ENCODE measurements around the gene CNDP2.

CNDP2 gene

GRCh38 chr18:74472312-74472711 is 23.9 kb upstream of the CNDP2 start:
- TF ChIP-seq ZFX (IDR thresholded peaks at IDR 0.05; ENCODE audit: borderline replicate concordance) (no peak), CTCF (IDR thresholded peaks at IDR 0.05) (no peak)
- H3K27ac ChIP-seq = no peak overlapping the region

DNA sequence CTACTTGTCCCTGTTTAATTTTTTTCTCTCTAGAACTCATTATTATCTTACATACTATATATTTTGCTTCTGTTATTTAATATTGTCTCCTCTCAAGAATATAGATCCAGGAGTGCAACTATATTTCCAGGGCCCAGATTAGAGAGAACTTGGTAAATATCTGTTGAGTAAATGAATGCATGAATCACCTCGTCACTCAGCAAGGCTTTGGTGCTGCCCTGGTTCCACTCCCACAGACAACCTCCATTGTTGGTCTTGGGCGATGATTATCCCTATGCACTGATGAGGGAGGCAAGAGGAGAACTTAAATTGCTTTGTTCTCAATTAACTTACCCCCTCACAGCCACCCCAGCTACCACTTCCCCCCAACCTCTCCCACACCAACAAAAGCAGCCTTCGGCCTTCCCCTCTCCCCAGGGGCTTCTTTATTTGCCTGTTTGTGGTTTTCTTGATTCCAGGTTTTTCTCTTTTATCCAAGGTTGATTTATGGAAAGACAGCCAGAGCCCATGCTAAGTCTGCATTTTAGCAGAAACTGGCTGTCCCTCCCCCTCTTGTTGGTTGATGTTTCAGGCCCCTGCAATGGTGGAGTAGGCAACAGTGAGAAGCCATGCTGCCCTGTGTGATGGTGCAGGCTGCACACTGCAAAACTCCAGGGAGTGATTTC is 22.1 kb upstream of the CNDP2 start:
- TF ChIP-seq CTCF (IDR thresholded peaks at IDR 0.05) (no peak), ZFX (IDR thresholded peaks at IDR 0.05; ENCODE audit: borderline replicate concordance) (no peak)
- no peak overlapping the region for H3K27ac ChIP-seq

DNA sequence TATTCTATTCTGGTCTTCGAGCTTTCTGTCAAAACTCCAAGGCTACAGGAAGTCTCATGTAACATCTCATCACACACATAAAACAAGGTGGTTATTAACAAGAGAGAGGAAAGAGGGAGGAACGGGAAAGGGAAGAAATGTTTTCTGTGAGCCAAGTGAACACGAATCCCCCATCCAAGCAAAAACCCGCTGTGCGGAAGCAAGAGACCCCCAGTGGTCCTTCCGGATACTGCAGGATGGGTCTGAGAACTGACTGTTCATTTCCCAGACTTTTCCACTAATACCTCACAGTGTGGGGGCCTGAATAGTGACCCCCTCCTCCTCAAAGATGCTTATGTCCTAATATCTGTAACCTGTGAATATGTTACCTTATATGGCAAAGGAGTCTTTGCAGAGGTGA is 20.0 kb upstream of the CNDP2 start:
- TF ChIP-seq CTCF (IDR thresholded peaks at IDR 0.05) = peak; percentile 62
- TF ChIP-seq ZFX (IDR thresholded peaks at IDR 0.05; ENCODE audit: borderline replicate concordance) = no peak

DNA sequence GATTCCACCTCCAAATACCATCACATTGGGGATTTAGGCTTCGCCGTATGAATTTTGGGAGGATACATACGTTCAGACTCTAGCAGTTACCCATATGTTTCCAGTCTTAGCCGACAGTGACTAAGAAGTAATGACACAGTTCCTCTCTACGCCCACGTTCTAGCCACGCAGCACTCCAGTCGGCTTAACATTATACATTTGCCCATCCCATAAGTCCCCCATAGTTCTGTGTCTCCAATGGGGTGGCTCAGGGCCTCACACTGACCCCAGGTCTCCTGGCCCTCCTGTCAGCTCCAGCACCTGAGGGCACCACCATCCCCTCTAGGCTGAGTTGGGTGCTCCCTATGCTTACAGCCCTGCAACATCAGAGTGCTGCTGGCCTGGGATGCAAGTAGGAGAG is 18.4 kb upstream of the CNDP2 start:
- TF ChIP-seq ZFX (IDR thresholded peaks at IDR 0.05; ENCODE audit: borderline replicate concordance) = no peak
- TF ChIP-seq CTCF (IDR thresholded peaks at IDR 0.05) = no peak

More for the DNA sequence above, 20.0 kb upstream of the CNDP2 start:
- H3K27ac ChIP-seq = no peak overlapping the region

GRCh38 chr18:74478316-74478715 is 17.8 kb upstream of the CNDP2 start:
- no peak for TF ChIP-seq CTCF (IDR thresholded peaks at IDR 0.05)
- no peak for TF ChIP-seq ZFX (IDR thresholded peaks at IDR 0.05; ENCODE audit: borderline replicate concordance)
- no peak overlapping the region for H3K27ac ChIP-seq

More for the DNA sequence above, 18.4 kb upstream of the CNDP2 start:
- H3K27ac ChIP-seq = no peak overlapping the region

DNA sequence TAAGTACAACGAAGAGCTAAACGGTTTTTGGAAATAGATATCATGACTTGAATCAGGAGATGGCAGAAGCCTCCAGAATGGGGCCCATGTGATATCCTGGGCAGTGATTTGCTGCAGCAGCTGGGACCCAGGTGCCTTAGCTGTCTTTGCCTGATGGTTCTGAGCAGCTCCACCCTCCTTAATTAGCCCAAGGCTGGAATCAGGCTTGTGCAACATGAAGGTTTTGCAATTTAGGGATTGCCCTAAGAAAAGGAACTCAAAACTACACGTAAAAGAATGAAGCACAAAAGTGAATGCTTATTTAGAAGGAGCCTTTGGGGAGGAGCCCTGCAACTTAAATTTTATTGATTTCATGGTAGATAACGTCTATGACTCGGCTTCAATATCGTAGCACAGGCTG is 17.3 kb upstream of the CNDP2 start:
- no peak overlapping the region for H3K27ac ChIP-seq
- no peak for TF ChIP-seq ZFX (IDR thresholded peaks at IDR 0.05; ENCODE audit: borderline replicate concordance)
- no peak for TF ChIP-seq CTCF (IDR thresholded peaks at IDR 0.05)

- TF ChIP-seq ZFX (IDR thresholded peaks at IDR 0.05; ENCODE audit: borderline replicate concordance) = no peak
- no peak for TF ChIP-seq CTCF (IDR thresholded peaks at IDR 0.05)
- no peak overlapping the region for H3K27ac ChIP-seq
Measured at GRCh38 chr18:74479486-74480148, 16.5 kb upstream of the CNDP2 start.

All from 22Rv1 (cell line).